Natural killer cell treated with Interleukin-12 subunit alpha and Interleukin-12 subunit beta and Interleukin-15 and Interleukin-18, amount 100 ng/mL, for 72 hours (primary cell): ENCODE results near the gene ULK4. TPM values are rescaled to one million over a fixed set of nuclear protein-coding genes. Genes with fewer than 3 reads are reported as not detected.
"Not testable (repeated sequence)": the region's sequence is repeated elsewhere in the genome, so short reads cannot be mapped to it uniquely, and the experiment has no call there.

Experiments used
- ATAC-seq, 2 donors: fragments of 150-1000 bp; cut with Tn5 transposase in 1 of 2; sonication (Bioruptor Pico), chemical (Tn5 transposase) in 1 of 2; 2 replicates each; pipeline ENCODE4 v1.10.0; 2021
- DNase-seq: peaks from one replicate; pipeline ENCODE4 v3.0.0; 2022; ENCODE audit warnings: low spot score
- H3K27ac Mint-ChIP-seq, 2 donors: 1 replicate in 1 of 2; 2 replicates in 1 of 2; pipeline ENCODE4 v1.8.0; 2022; ENCODE audit warnings: mixed read lengths in 2 of 2, mild to moderate bottlenecking in 1 of 2, moderate library complexity in 1 of 2
- H3K27me3 Mint-ChIP-seq, 2 donors: 1 replicate in 1 of 2; 2 replicates in 1 of 2; pipeline ENCODE4 v1.8.0; 2022; ENCODE audit warnings: mixed read lengths in 2 of 2
- H3K36me3 Mint-ChIP-seq: one replicate; pipeline ENCODE4 v1.8.0; 2022; ENCODE audit warnings: mixed read lengths
- H3K4me1 Mint-ChIP-seq, 2 donors: 1 replicate in 1 of 2; 2 replicates in 1 of 2; pipeline ENCODE4 v1.8.0; 2022; ENCODE audit warnings: low read depth in 2 of 2, mixed read lengths in 2 of 2, mild to moderate bottlenecking in 1 of 2
- H3K4me3 Mint-ChIP-seq: one replicate; pipeline ENCODE4 v1.8.0; 2022; ENCODE audit warnings: mixed read lengths
- H3K9me3 Mint-ChIP-seq: 2 replicates; pipeline ENCODE4 v1.8.0; 2022; ENCODE audit warnings: mixed read lengths
- total RNA-seq, 2 donors: library from RNA; stranded (reverse); gene quantifications; one replicate each; pipeline ENCODE4 v1.2.3, GENCODE V29; 2022

The ULK4 gene
- total RNA-seq, 2 donors from 2014 or later = 11.1 to 29.9 TPM

DNA sequence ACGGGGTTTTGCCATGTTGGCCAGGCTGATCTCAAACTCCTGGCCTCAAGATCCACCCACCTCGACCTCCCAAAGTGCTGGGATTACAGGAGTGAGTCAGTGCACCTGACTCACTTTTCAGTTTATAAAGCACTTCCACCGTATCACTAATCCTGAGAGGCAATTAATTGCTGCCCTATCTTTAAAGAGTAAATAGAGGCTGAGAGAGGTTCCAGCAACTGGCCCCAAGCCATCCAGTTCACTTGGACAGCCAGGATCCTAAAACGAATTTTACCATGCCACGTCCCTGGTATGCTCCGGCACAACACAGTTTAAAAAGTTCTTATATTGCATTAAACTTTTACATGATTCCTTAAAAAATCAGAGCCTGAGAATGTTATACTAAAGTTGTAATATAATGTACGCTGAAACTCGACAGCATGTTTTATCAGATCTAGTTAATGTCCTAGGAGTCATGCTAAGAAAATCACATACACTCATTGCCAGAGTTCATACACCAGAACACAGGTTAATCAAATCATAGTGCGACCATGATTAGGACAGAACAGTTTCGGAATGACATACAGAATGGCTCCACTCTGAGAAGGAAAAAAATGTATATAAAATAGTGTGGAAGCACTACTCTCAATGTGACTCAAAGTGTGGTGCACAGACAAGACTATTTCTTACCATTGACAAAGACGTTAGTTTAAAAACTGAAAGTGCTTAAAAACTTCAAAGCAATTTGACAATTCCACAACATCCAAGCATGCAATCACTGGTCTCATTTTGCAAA, 125.4 kb downstream of the ULK4 start:
- H3K4me3 Mint-ChIP-seq = peak overlapping the region; percentile 6
- no peaks in the 10 kb centered on the region for H3K27me3 Mint-ChIP-seq
- no peak overlapping the region for H3K27ac Mint-ChIP-seq
- no peaks in the 10 kb centered on the region for H3K9me3 Mint-ChIP-seq
- DNase-seq (no peak), ATAC-seq (peak; percentile 60 to 94)
- peaks cover 0 to 14% of the 10 kb centered on the region in 2 donors for H3K4me1 Mint-ChIP-seq
- H3K36me3 Mint-ChIP-seq = peaks cover 16% of the 10 kb centered on the region

DNA sequence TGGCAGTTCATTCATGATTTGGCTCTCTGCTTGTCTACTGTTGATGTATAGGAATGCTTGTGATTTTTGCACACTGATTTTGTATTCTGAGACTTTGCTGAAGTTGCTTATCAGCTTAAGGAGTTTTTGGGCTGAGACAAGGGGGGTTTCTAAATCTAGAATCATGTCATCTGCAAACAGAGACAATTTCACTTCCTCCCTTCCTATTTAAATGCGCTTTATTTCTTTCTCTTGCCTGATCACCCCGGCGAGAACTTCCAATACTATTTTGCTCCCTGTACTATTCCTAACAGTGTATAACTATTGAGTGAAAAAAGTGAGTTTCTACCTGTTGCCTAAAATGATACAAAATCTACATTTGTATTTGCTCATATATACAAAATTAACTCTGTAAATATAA, 128.3 kb downstream of the ULK4 start:
- H3K27ac Mint-ChIP-seq = no peak overlapping the region
- ATAC-seq (no peak), DNase-seq (no peak)
- H3K4me1 Mint-ChIP-seq = peaks cover 0 to 14% of the 10 kb centered on the region in 2 donors
- peaks cover 16% of the 10 kb centered on the region for H3K36me3 Mint-ChIP-seq
- no peaks in the 10 kb centered on the region for H3K27me3 Mint-ChIP-seq
- no peaks in the 10 kb centered on the region for H3K9me3 Mint-ChIP-seq
- H3K4me3 Mint-ChIP-seq = no peak overlapping the region

DNA sequence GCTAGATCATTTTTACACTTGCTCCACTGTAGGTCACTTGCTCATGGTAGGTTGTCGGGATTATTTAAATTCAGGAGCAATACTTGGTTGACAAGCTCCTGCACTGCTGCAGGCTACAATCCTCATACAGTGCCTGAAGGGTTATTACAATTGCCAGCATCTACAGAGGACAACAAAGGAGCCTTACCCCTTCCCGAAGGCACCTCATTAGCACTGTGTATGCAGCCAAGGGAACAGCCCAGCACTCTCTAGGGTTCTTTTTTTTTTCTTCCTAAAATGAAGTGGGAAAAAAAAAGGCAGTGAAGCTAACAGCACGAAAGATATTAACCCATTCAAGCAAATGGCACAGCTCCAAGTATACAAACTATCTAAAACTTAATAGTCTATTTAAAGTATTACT, 142.7 kb downstream of the ULK4 start:
- Mint-ChIP-seq H3K36me3 (peaks cover 5% of the 10 kb centered on the region), H3K27me3 (no peaks in the 10 kb centered on the region), H3K9me3 (no peaks in the 10 kb centered on the region), H3K27ac (no peak overlapping the region), H3K4me3 (no peak overlapping the region), H3K4me1 (no peaks in the 10 kb centered on the region)
- DNase-seq (no peak), ATAC-seq (no peak)

DNA sequence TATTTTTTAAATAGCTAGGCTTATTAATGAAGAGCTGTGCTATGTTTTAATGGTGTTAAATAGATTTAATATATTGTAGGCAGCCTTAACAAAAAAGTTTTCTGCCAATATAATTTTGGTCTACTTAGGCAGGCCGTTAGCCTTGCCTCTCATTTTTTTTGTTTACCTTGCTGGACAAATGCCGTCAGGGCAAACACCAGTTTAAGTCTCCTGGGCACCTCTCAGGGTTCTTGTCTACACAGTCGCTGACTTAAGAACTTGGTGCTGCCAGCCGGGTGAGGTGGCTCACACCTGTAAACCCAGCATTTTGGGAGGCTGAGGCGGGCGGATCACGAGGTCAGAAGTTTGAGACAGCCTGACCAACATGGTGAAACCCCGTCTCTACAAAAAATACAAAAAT, 153.3 kb downstream of the ULK4 start:
- no peaks in the 10 kb centered on the region for H3K4me1 Mint-ChIP-seq
- no peak for ATAC-seq
- H3K27me3 Mint-ChIP-seq = no peaks in the 10 kb centered on the region
- peaks cover 3% of the 10 kb centered on the region for H3K9me3 Mint-ChIP-seq
- H3K36me3 Mint-ChIP-seq = peaks cover 13% of the 10 kb centered on the region
- DNase-seq = no peak
- no peak overlapping the region for H3K27ac Mint-ChIP-seq
- no peak overlapping the region for H3K4me3 Mint-ChIP-seq

DNA sequence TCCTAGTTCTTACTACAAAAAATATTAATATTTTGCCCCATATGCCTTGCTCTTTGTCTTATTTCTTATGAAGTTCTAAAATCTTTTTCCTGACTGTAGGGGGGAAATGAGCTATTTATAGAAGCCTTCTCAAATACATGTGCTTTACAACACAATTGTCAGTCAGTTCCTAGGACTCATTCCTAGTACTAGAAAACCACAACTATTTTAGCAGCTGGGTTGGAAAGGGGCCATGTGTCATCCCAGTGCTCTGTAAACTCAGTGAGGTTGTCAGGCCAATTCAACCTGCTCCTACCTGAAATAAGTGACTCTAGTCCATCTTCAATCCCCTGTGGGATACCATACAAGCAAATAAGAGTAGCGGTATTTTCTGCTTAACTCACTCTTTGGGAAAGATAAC, 153.8 kb downstream of the ULK4 start:
- ATAC-seq (no peak), DNase-seq (no peak)
- Mint-ChIP-seq H3K27me3 (no peaks in the 10 kb centered on the region), H3K4me1 (no peaks in the 10 kb centered on the region), H3K36me3 (peaks cover 13% of the 10 kb centered on the region), H3K4me3 (no peak overlapping the region), H3K9me3 (peaks cover 3% of the 10 kb centered on the region), H3K27ac (no peak overlapping the region)

DNA sequence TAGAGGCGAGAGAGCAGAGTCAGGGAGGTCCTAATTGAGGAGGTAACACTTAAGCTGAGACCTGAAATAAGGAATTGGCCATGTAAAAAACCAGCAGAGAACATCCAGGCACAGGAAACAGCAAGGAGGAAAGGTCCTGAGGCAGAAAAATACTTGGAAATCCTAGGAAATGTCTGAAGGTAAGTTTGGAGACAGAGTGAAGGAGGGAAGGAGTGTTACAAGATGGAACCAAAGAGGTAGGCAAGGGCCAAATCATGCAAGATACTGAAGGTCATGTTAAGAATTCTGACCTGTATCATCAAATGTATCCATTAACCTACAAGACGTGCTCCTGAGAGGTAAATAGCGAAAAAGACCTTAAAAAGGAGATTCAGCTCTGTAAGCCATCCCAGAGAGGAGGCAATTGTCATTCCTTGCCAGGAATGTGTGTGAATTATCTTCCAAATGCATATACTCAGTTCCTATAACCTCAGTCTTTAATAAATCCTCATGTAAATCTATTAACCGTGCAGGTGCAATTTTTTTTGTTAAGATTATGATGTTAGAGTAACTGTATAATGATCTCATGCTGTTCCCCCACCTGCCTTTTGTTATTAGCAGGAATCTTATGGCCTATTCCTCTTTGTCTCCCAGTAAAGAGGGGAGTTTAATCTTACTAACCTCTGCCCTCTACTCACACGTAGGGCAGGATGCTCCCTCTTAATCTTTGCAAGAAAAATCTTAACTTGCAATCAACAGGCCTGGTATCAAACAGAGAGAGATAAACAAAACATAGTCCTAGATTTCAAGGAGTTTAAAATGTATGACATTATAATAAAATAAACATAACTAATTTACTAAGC, 166.9 kb downstream of the ULK4 start:
- DNase-seq (no peak), ATAC-seq (no peak)
- H3K9me3 Mint-ChIP-seq = no peaks in the 10 kb centered on the region
- no peaks in the 10 kb centered on the region for H3K36me3 Mint-ChIP-seq
- H3K4me3 Mint-ChIP-seq = no peak overlapping the region
- no peaks in the 10 kb centered on the region for H3K27me3 Mint-ChIP-seq
- no peaks in the 10 kb centered on the region for H3K4me1 Mint-ChIP-seq
- no peak overlapping the region for H3K27ac Mint-ChIP-seq

DNA sequence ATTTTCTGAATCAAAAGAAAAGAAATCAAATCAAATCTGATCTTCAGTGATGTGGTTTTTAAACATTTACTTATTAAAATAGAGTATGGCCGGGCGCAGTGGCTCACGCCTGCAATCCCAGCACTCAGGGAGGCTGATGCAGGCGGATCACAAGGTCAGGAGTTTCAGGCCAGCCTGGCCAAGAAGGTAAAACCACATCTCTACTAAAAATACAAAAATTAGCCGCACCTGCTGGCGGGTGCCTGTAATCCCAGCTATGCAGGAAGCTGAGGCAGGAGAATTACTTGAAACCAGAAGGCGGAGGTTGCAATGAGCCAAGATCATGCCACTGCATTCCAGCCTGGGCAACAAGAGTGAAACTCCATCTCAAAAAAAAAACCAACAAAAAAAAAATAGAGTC, 169.1 kb downstream of the ULK4 start:
- H3K27ac Mint-ChIP-seq = no peak overlapping the region
- DNase-seq (no peak), ATAC-seq (no peak)
- H3K4me1 Mint-ChIP-seq = no peaks in the 10 kb centered on the region
- H3K9me3 Mint-ChIP-seq = no peaks in the 10 kb centered on the region
- H3K4me3 Mint-ChIP-seq = no peak overlapping the region
- H3K27me3 Mint-ChIP-seq = no peaks in the 10 kb centered on the region
- no peaks in the 10 kb centered on the region for H3K36me3 Mint-ChIP-seq

DNA sequence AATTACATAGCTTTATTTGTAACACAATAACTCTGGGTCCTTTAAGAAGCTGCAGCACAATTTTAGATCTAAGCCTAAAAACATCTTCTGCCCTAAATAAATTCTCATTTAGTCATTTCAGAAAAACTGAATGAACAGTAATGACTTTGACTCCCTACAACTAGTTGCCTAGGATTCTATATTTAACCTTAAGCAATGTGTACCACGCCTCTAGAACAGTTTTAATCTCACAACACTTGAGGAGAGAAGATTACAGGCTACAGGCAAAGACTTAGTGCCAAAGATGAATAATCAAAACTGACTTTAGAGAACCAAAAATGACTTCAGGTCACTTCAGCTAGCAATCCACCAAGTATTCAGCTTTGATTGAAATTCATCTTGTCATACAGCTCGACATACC, 192.8 kb downstream of the ULK4 start:
- Mint-ChIP-seq H3K36me3 (no peaks in the 10 kb centered on the region), H3K27ac (no peak overlapping the region), H3K4me1 (no peaks in the 10 kb centered on the region), H3K27me3 (no peaks in the 10 kb centered on the region), H3K4me3 (no peak overlapping the region), H3K9me3 (no peaks in the 10 kb centered on the region)
- ATAC-seq (no peak), DNase-seq (no peak)

DNA sequence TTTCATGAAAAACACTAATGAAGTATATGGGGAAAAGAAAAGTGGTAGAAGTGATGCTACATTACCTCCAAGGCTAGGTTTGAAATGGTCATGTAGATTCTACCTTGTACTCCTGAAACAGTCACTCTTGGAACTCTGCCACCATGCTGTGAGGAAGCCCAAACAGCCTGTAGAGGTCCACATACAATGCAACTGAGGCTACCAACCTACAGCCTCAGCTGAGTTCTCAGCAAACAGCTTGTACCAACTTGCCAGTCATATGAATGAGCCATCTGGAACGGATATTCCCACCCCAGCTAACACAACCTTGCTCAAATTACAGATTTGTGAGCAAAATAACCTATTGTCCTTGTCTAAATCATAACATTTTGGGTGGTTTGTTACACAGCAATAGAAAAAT, 193.5 kb downstream of the ULK4 start:
- Mint-ChIP-seq H3K36me3 (no peaks in the 10 kb centered on the region), H3K4me3 (no peak overlapping the region), H3K9me3 (no peaks in the 10 kb centered on the region), H3K27ac (no peak overlapping the region), H3K4me1 (no peaks in the 10 kb centered on the region), H3K27me3 (no peaks in the 10 kb centered on the region)
- no peak for ATAC-seq
- no peak for DNase-seq

DNA sequence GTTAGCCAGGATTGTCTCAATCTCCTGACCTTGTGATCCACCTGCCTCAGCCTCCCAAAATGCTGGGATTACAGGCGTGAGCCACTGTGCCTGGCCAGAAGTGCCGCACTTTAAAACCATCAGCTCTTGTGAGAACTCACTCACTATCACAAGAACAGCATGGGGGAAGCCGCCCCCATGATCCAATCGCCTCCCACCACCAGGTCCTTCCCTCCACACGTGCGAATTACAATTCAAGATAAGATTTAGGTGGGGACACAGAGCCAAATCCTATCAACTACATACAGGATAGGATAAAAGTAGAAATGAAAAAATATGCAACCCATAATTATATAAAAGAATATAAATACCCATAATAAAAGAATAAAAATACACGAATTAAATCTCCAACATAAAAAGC, 199.0 kb downstream of the ULK4 start:
- not testable (repeated sequence) for ATAC-seq, DNase-seq, H3K4me1 Mint-ChIP-seq, H3K27me3 Mint-ChIP-seq, H3K9me3 Mint-ChIP-seq, H3K36me3 Mint-ChIP-seq, H3K4me3 Mint-ChIP-seq, H3K27ac Mint-ChIP-seq

DNA sequence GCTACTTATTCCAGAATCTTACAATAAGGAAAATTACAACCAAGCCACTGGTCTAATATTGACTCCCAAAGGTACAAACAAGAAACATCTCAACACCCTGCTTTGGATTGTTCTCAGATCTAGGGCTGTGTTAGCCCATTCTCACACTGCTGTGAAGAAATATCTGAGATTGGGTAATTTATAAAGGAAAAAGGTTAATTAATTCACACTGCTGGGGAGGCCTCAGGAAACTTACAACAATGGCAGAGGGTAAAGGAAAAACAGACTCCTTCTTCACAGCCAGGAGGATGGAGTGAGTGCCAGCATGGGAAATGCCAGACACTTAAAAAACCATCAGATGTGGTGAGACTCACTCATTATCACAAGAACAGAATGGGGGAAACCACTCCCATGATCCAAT, 208.3 kb downstream of the ULK4 start:
- no peak overlapping the region for H3K27ac Mint-ChIP-seq
- H3K4me1 Mint-ChIP-seq = peaks cover 6 to 7% of the 10 kb centered on the region in 2 donors
- DNase-seq (no peak), ATAC-seq (no peak)
- H3K36me3 Mint-ChIP-seq = no peaks in the 10 kb centered on the region
- H3K27me3 Mint-ChIP-seq = no peaks in the 10 kb centered on the region
- H3K9me3 Mint-ChIP-seq = no peaks in the 10 kb centered on the region
- no peak overlapping the region for H3K4me3 Mint-ChIP-seq

DNA sequence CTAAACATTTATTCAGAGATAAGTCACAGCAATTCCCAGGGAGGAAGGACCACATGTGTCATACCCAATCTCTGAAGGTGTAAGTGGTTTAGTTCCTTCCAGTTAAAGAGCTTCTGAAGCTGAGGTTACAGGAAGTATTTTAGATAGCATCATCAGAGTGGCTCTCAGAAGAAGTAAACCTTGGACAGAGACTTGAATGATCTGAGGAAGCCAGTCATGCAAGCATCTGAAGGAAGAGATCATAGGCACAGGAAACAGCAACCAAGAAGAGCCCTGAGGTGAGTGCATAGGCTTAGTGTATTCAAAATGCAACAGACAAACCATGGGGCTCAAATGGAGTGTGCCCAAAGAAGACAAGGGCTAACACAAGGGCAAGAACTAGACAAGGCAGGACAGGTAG, 210.3 kb downstream of the ULK4 start:
- Mint-ChIP-seq H3K4me1 (peaks cover 6 to 7% of the 10 kb centered on the region in 2 donors), H3K27ac (no peak overlapping the region), H3K36me3 (no peaks in the 10 kb centered on the region), H3K27me3 (no peaks in the 10 kb centered on the region), H3K9me3 (no peaks in the 10 kb centered on the region), H3K4me3 (no peak overlapping the region)
- ATAC-seq (no peak), DNase-seq (no peak)

DNA sequence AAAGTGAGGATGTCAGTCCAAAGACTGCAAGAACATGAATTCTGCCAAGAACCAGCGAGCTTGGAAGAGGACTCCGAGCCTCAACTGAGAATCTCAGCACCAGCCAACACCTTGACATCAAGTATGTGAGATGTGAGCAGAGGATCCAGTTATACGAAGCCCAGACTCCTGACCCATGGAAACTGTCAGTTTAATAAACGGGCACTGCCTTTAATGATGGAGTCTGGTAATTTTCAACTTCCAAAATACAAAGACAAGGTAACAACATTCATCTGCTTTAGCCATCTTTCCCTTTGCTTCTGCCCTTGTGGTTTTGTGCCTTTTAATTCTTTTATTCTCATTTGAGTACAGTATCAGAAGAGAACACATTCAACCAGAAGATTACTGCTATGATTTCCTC, 211.9 kb downstream of the ULK4 start:
- DNase-seq (no peak), ATAC-seq (no peak)
- H3K4me1 Mint-ChIP-seq = peaks cover 6 to 7% of the 10 kb centered on the region in 2 donors
- H3K9me3 Mint-ChIP-seq = no peaks in the 10 kb centered on the region
- no peak overlapping the region for H3K4me3 Mint-ChIP-seq
- H3K27me3 Mint-ChIP-seq = no peaks in the 10 kb centered on the region
- H3K36me3 Mint-ChIP-seq = no peaks in the 10 kb centered on the region
- H3K27ac Mint-ChIP-seq = no peak overlapping the region

DNA sequence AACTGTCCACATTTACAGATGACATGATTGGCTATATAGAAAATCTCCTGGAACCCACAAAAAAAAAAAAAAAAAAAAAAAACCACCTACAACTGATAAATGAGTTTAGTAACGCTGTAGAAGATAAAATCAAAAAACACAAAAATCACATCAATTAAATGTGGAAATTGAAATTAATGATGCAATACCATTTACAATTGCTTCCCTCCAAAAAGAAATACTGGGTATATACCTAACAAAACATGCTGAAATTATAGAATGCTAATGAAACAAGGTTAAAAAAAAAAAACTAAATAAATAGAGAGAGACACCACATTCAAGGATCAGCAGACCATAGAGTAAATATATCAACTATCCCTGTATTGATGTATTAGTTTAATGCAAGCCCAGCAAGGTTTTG, 215.7 kb downstream of the ULK4 start:
- H3K36me3 Mint-ChIP-seq = peaks cover 4% of the 10 kb centered on the region
- no peak overlapping the region for H3K27ac Mint-ChIP-seq
- no peaks in the 10 kb centered on the region for H3K27me3 Mint-ChIP-seq
- H3K4me3 Mint-ChIP-seq = no peak overlapping the region
- no peaks in the 10 kb centered on the region for H3K9me3 Mint-ChIP-seq
- H3K4me1 Mint-ChIP-seq = no peaks in the 10 kb centered on the region
- DNase-seq = no peak
- no peak for ATAC-seq
